ENCODE measurements around the gene C19orf47. TPM values are rescaled to one million over a fixed set of nuclear protein-coding genes. Genes with fewer than 3 reads are reported as not detected.

C19orf47 gene
- total RNA-seq, 1 donor from 2014 or later: 28.1 TPM

DNA sequence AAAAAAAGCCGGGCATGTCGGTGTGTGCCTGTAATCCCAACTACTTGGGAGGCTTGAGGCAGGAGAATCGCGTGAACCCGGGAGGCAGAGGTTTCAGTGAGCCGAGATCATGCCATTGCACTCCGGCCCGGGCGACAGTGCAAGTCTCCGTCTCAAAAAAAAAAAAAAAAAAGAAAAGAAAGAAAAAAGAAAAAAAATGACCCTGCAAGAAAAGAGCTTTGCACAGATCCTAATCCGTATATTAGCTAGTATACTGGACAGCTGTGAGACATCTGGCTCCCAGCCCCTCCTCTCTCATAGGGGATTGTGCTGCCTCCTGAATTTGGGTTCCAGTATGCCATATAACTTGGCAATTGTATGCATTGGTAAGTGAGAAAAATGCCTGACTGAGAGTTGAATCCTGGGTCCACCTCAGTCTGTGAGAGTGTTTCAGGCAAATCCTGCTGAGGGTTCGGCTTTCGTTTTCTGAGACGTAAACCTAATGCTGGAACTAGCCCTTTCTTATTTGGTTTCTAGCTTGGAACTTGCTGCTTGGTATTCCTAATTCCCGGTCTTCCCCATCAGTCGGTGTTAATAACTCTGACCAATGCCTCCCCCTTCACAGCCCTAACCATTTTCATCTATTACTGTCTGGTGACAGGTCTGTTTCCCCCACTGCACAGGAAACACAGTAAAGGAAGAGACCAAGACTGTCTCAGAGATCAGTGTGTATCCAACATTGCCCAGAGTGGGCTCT is 61.8 kb downstream of the C19orf47 start:
- H3K27ac Mint-ChIP-seq: peak overlapping the region; percentile 98
- H3K4me3 Mint-ChIP-seq: peak overlapping the region; percentile 80
- intact Hi-C loops (cut with micrococcal nuclease): loop anchor here (5.0 to 10.0 kb wide), 6 partner anchors 116 to 852 kb away; partner anchors contain the start of genes ACTMAP, COQ8B, ITPKC and RPS16
- peaks cover 29% of the 10 kb centered on the region for H3K4me1 Mint-ChIP-seq (ENCODE audit: low read depth)
- no peaks in the 10 kb centered on the region for H3K9me3 Mint-ChIP-seq
- no peak for DNase-seq (ENCODE audit: low spot score)
- no peaks in the 10 kb centered on the region for H3K27me3 Mint-ChIP-seq (ENCODE audit: insufficient read depth)
- H3K36me3 Mint-ChIP-seq (ENCODE audit: low read depth): peaks cover 4% of the 10 kb centered on the region

DNA sequence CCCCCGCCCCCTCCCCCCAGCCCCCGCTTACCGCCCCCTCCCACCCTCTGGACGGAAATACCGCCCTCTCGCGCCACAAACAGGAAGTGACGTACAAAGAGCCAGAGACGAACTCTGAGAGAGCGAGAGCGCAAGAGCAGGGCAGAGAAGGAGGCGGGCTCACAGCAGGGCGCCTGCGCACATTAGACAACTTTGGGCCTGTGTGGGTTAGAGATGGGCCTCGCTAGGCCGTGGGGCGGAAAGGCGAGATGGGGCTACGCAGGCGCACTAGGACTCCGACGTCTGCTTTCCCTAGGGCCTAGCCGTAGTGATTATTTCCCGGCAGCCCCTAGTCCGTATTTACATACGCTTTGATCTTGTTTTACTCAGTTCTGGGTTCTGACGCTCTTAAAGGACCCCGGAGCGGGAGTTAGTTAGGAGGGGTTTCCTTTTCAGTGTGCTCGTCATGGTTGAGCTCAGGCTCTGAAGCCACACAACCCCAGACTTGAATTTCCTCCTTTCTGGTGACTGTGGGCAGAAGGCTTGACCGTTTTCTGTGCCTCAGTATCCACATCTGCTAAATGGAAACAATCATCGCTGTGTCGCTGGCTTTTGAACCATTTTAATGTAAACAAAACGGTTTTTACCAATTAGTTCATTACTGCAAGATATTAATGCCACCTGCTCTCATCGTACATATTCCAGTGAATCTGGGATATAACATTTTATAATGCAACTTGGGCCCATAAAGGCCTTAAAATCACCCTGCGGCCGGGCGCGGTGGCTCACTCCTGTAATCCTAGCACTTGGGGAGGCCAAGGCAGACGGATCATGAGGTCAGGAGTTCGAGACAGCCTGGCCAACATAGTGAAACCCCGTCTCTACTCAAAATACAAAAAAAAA is 62.6 kb downstream of the C19orf47 start:
- peak; percentile 98 for DNase-seq (ENCODE audit: low spot score)
- peaks cover 32% of the 10 kb centered on the region for H3K4me1 Mint-ChIP-seq (ENCODE audit: low read depth)
- H3K4me3 Mint-ChIP-seq: peak overlapping the region; percentile 80
- no peaks in the 10 kb centered on the region for H3K27me3 Mint-ChIP-seq (ENCODE audit: insufficient read depth)
- H3K36me3 Mint-ChIP-seq (ENCODE audit: low read depth): peaks cover 4% of the 10 kb centered on the region
- H3K27ac Mint-ChIP-seq: peak overlapping the region; percentile 98
- no peaks in the 10 kb centered on the region for H3K9me3 Mint-ChIP-seq
- intact Hi-C loops (cut with micrococcal nuclease): loop anchor here (1.0 to 10.0 kb wide), 13 partner anchors 63 to 977 kb away; partner anchors contain the start of genes ACTMAP, BLVRB, C19orf47 and COQ8B

DNA sequence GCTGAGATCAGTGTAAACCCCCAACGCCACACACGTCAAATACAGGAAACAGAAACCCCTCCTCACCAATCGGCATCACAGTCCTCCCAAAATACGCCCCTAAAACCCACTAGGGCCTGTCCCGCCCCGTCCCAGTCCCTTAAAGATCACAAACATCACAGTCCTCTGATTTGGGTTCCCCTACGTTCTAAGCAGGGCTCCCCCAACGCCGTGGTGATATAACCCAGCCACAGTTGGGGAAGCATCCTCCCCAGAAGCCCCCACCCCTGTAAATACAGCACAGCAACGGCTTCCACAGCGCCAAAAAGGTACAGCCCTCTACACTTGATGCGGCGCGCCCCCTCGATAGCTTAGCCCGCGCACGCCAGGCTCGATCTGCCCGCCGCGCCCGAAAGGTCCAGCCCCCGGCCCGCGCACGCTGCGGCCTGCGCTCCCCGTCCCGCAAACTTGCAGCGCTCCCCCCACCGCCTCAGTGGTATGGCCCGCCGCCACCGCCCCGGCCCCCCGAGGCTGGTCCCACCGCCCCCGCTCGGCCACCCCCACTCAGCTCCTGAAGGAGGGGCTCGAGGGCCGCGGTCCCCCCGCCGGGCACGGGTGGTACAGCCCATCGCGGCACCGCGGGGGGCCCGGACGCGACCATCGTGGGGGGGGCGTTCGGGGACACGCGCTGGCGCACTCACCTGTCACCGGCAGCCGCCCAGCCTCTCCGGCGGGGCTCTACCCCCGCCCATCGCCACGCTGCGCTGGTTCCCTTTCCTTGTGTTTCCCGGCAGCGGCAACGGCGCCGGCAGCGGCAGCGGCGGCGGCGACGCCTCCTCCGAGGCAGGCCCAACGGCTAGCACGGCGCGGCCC is 63.5 kb downstream of the C19orf47 start, which contains the start of gene AKT2:
Gene AKT2, minus strand, starts transcription at position 845 of the 852 bp plus-strand sequence. CDS start 20,078 bp downstream, outside the sequence.
- peak; percentile 53 for DNase-seq (ENCODE audit: low spot score)
- peak within 1 kb of the TSS; percentile 91 for H3K4me3 Mint-ChIP-seq
- intact Hi-C loops (cut with micrococcal nuclease): loop anchor here (1.0 to 10.0 kb wide), 13 partner anchors 64 to 978 kb away; partner anchors contain the start of genes ACTMAP, BLVRB, C19orf47 and COQ8B

DNA sequence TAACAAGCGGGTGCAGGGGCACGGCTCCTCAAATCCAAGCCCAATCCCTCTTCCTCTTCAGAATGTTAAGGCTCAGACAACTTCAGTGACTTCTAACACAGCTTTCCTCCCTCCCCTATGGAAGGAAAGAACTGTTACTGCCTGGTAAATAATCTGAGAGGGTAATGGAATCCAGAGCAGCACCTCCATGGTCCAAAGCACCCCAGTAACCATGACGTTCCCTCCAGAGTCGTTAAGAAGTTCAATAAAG is 64.0 kb downstream of the C19orf47 start:
- Mint-ChIP-seq H3K4me1 (ENCODE audit: low read depth) (peaks cover 42% of the 10 kb centered on the region), H3K36me3 (ENCODE audit: low read depth) (peaks cover 6% of the 10 kb centered on the region), H3K9me3 (no peaks in the 10 kb centered on the region), H3K27me3 (ENCODE audit: insufficient read depth) (no peaks in the 10 kb centered on the region), H3K4me3 (peak overlapping the region; percentile 91), H3K27ac (peak overlapping the region; percentile 93)
- intact Hi-C loops (cut with micrococcal nuclease): loop anchor here (2.0 to 10.0 kb wide), 5 partner anchors 139 to 979 kb away; partner anchors contain the start of genes ACTMAP, BLVRB, RPS16 and SNRPA
- no peak for DNase-seq (ENCODE audit: low spot score)

More for the DNA sequence above, 63.5 kb downstream of the C19orf47 start, which contains the start of gene AKT2:
- H3K9me3 Mint-ChIP-seq: no peaks in the 10 kb centered on the region
- H3K27me3 Mint-ChIP-seq (ENCODE audit: insufficient read depth): no peaks in the 10 kb centered on the region
- H3K27ac Mint-ChIP-seq: peak within 1 kb of the TSS; percentile 98
- H3K4me1 Mint-ChIP-seq (ENCODE audit: low read depth): peaks cover 41% of the 10 kb centered on the region
- H3K36me3 Mint-ChIP-seq (ENCODE audit: low read depth): peaks cover 6% of the 10 kb centered on the region

DNA sequence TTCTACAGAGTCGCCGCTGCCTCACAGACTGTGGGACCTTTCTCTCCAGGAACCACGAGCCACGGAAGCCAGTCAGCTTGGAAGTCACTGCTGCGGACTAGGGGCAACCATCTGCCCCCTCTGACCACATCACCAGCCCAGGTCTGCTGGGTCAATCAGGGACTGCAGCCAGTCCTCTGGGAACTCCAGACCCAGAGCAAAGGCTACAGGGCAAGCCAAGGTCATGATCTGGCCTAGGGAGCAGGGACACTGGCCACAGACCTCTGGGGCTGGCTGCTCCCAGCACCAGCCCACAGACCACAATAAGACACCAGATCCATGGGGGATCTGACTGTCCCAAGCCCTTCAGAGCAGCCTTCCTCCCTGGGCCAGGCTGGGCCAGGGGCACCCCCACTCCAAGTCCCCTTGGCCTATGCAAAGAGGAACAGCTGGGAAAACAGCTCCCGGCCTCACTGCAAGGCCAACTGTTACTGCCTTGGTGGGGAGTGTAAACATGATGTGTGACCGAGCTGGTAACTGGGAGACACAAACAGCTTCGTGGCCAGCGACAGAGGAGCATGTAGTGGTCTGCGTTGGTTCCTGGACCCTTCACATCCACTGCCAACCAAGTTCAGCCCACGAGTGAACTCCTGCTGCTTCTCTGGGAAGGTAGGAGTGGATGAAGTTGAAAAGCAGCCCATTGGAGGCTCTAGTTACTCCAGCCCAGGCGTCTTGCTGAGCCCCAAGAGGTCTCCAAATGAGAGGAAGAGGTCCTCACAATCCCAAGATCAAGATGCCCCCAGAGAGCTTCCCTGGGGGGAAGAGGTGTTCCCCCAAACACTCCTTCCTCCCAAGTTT is 64.6 kb downstream of the C19orf47 start:
- peaks cover 42% of the 10 kb centered on the region for H3K4me1 Mint-ChIP-seq (ENCODE audit: low read depth)
- intact Hi-C loops (cut with micrococcal nuclease): loop anchor here (2.0 to 10.0 kb wide), 5 partner anchors 139 to 979 kb away; partner anchors contain the start of genes ACTMAP, BLVRB, RPS16 and SNRPA
- H3K36me3 Mint-ChIP-seq (ENCODE audit: low read depth): peaks cover 6% of the 10 kb centered on the region
- H3K27ac Mint-ChIP-seq: peak overlapping the region; percentile 93
- no peak for DNase-seq (ENCODE audit: low spot score)
- no peaks in the 10 kb centered on the region for H3K9me3 Mint-ChIP-seq
- H3K27me3 Mint-ChIP-seq (ENCODE audit: insufficient read depth): no peaks in the 10 kb centered on the region
- peak overlapping the region; percentile 91 for H3K4me3 Mint-ChIP-seq

DNA sequence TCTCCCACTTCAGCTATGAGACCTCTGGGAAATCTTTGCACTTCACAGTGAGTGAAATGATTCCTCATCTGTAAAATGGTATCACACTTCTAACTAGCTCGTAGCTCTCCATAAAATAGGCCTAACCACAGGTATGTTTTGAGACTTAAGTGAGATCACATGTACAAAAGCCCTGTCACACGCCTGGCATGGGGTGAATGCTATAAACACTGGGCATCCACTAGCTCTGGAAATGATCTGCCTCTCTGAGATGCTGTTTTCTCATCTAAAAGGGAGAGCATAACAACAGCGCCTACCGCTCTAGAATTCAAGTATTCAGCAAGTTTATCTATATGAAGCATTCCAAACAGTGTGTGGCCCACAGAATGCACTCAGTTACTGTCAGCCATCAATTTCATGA is 65.3 kb downstream of the C19orf47 start:
- Mint-ChIP-seq H3K4me3 (peak overlapping the region; percentile 91), H3K27ac (peak overlapping the region; percentile 78), H3K9me3 (no peaks in the 10 kb centered on the region), H3K27me3 (ENCODE audit: insufficient read depth) (no peaks in the 10 kb centered on the region), H3K4me1 (ENCODE audit: low read depth) (peaks cover 48% of the 10 kb centered on the region), H3K36me3 (ENCODE audit: low read depth) (peaks cover 6% of the 10 kb centered on the region)
- DNase-seq (ENCODE audit: low spot score): no peak
- intact Hi-C loops (cut with micrococcal nuclease): loop anchor here (10.0 kb wide), 3 partner anchors 138 to 848 kb away; partner anchors contain the start of genes ACTMAP, RPS16 and SNRPA

DNA sequence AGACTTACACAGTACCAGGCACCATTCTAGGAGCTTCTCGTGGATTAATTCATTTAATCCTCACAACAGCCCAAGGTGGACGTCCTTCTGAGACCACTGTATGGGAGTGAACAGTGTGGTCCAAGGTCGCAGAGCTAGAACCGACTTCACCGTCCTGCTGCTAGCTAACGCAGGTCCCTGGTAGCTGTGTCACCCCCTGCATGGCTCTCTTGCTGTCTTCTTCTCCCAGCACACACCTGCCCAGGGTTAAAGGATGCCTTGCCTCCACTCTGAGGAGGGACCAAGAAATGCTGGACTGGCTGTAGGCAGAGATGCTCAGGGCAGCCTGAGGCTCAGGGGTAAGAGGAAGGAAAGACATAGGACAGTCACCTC is 66.0 kb downstream of the C19orf47 start:
- no peak overlapping the region for H3K4me3 Mint-ChIP-seq

DNA sequence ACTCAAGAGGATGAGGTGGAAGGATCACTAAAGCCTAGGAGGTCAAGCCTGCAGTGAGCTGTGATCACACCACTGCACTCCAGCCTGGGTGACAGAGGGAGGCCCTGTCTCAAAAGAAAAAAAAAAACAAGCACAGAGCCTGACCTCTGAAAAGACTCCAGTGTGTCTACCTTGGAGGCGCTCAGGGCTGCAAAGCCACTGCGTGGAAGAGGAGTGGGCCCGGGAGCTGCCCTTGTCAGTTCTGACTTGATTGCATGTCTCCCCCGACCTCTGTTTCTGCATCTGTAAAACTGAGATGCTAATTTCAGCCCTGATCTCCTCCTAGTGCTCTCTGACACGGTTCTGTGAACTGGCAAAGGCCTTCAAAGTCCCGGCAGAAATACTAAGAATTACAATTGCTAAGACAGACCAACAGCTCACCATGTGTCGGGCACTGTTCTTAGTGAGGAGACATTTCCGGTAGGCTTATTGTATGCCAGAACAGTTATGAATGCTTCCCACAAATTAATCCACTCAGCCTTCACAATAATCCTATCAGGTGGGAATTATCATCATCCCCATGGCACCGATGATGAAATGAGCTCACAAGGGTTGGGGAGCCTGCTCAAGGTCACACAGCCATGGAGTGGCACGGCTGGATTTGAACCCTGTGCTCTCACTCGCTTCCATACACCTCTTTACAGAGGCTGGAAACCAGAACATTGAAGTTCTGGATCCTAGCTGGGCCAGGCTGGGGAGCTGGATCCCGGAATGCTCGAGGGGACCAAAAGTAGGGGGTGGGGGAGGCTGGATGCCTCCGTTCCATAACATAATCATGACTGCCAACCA is 66.6 kb downstream of the C19orf47 start:
- H3K4me1 Mint-ChIP-seq (ENCODE audit: low read depth): peaks cover 53% of the 10 kb centered on the region
- no peaks in the 10 kb centered on the region for H3K9me3 Mint-ChIP-seq
- H3K4me3 Mint-ChIP-seq: no peak overlapping the region
- peaks cover 6% of the 10 kb centered on the region for H3K36me3 Mint-ChIP-seq (ENCODE audit: low read depth)
- DNase-seq (ENCODE audit: low spot score): no peak
- H3K27me3 Mint-ChIP-seq (ENCODE audit: insufficient read depth): no peaks in the 10 kb centered on the region
- no peak overlapping the region for H3K27ac Mint-ChIP-seq
- intact Hi-C loops (cut with micrococcal nuclease): loop anchor here (10.0 kb wide), 3 partner anchors 137 to 847 kb away; partner anchors contain the start of genes ACTMAP, RPS16 and SNRPA

More for the DNA sequence above, 66.0 kb downstream of the C19orf47 start:
- Mint-ChIP-seq H3K27ac (no peak overlapping the region), H3K36me3 (ENCODE audit: low read depth) (peaks cover 6% of the 10 kb centered on the region), H3K27me3 (ENCODE audit: insufficient read depth) (no peaks in the 10 kb centered on the region), H3K4me1 (ENCODE audit: low read depth) (peaks cover 56% of the 10 kb centered on the region), H3K9me3 (no peaks in the 10 kb centered on the region)
- intact Hi-C loops (cut with micrococcal nuclease): loop anchor here (10.0 kb wide), 3 partner anchors 137 to 847 kb away; partner anchors contain the start of genes ACTMAP, RPS16 and SNRPA
- no peak for DNase-seq (ENCODE audit: low spot score)

DNA sequence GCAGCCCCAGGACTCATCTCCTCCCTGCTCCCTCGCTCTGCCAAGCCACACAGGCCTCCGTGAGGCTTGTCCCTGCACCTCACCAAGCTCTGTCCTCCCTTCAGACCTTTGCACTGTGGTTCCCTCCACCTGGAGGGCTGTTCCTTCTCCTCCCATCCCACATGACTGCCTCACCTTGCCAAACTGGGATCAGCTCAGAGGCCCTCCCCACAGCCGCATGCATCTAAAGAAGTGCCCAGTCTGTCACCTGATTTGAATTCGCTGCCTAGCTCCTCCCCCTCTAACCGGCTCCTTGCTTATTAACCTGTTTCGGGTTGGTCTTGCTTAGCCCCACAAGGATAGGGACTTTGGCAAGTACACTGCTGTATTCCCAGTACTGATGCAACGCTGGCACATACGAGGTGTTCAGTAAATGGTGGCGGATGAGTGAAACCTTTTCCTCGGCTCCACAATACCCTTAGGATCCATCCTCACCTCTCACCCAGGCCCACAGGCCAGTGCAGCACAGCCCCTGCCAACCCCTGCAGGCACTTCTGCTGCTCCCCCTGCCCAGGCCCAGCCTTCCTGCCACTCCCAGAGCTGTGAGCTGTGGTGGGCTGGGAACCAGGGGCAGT is 67.5 kb downstream of the C19orf47 start:
- Mint-ChIP-seq H3K4me3 (peak overlapping the region; percentile 4), H3K4me1 (ENCODE audit: low read depth) (peaks cover 50% of the 10 kb centered on the region), H3K27me3 (ENCODE audit: insufficient read depth) (no peaks in the 10 kb centered on the region), H3K36me3 (ENCODE audit: low read depth) (peaks cover 6% of the 10 kb centered on the region), H3K9me3 (no peaks in the 10 kb centered on the region), H3K27ac (peak overlapping the region; percentile 68)
- intact Hi-C loops (cut with micrococcal nuclease): loop anchor here (10.0 kb wide), 3 partner anchors 136 to 846 kb away; partner anchors contain the start of genes ACTMAP, RPS16 and SNRPA
- no peak for DNase-seq (ENCODE audit: low spot score)

DNA sequence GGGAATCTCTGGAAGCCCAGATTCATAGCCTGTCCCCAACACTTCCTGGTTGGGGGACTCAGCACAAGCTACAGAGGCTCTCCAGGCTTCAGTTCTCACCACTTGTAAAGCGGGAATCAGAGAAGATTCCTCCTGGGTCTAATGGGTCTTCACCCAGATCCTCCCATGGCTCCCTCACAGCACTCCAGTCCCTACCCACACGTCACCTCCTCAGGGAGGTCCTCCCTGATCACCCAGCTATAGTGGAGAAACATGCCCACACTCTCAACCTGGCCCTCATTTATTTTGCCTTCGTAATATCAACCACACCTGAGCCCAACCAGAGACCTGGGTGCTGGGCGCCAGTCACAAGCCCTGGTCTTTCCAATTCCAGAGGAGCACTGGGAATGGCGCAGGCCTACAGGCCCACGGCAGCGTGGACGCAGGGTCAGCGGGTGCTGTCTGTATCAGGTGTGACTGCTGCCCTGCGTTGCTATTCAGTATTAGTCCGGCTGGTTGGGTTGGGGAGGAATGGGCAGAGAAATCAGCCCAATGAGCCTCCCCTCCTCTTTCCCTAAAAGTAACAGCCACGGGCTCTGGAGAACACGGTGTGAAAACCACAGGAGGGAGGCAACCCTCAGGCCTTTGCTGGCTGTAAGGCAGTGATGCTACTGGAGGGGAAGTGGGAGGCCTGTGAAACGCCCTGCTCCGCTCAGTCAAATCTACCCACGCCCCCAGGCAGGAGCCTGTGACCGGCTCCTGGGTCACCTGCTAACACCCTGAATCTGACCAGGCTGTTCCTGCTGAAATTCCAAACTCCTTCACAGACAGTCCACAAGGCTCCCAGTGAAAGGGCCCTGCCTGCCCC is 68.2 kb downstream of the C19orf47 start:
- peaks cover 51% of the 10 kb centered on the region for H3K4me1 Mint-ChIP-seq (ENCODE audit: low read depth)
- no peak for DNase-seq (ENCODE audit: low spot score)
- peaks cover 6% of the 10 kb centered on the region for H3K36me3 Mint-ChIP-seq (ENCODE audit: low read depth)
- H3K4me3 Mint-ChIP-seq: peak overlapping the region; percentile 4
- no peaks in the 10 kb centered on the region for H3K27me3 Mint-ChIP-seq (ENCODE audit: insufficient read depth)
- intact Hi-C loops (cut with micrococcal nuclease): loop anchor here (10.0 kb wide), 3 partner anchors 135 to 845 kb away; partner anchors contain the start of genes ACTMAP, RPS16 and SNRPA
- H3K27ac Mint-ChIP-seq: peak overlapping the region; percentile 12
- H3K9me3 Mint-ChIP-seq: no peaks in the 10 kb centered on the region
